Activated CD8-positive, alpha-beta memory T cell treated with anti-CD3 and anti-CD28 coated beads for 36 hours (primary cell): ENCODE data around the gene ZDHHC20. TPM values are rescaled to one million over a fixed set of nuclear protein-coding genes. Genes with fewer than 3 reads are reported as not detected.
"Not testable (repeated sequence)": the region's sequence is repeated elsewhere in the genome, so short reads cannot be mapped to it uniquely, and the experiment has no call there.

Source experiments
- CTCF ChIA-PET: fragments of 350-600 bp; sonication (Branson Sonifier 250); formaldehyde crosslinking; loops from one replicate; lab custom pipeline; 2021; ENCODE audit warnings: antibody characterized with exemption; lab: Charles Lee
- POLR2A ChIA-PET: fragments of 350-600 bp; sonication (Branson Sonifier 250); formaldehyde crosslinking; loops from one replicate; lab custom pipeline; 2021; ENCODE audit warnings: antibody characterized with exemption; lab: Charles Lee
- total RNA-seq, 2 experiments: library from RNA; stranded (reverse); gene quantifications; one replicate each; pipeline ENCODE4 v1.2.3, GENCODE V29; 2021

The ZDHHC20 gene
- total RNA-seq, 2 experiments from 2014 or later, result 53.0 to 59.7 TPM

DNA sequence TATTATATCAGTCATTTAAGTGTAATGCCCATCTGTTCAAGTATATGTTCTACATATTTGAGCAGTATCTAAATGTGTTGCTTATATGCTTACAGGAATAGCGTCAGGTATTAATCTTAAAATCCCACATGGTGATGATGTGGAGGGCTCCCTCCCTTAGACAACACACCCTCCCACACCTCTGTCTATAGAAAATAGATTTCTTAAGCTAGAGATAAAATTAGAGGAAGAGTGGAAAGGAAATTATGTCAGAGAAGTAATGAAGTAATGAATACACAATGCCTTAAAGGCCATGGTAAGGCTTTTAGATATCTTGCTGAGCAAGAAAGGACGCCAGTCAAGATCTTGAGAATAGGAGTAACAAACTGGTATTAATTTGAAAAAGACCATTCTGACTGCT lies 12.4 kb downstream of the ZDHHC20 start:
- POLR2A ChIA-PET, result no interaction called here
- CTCF ChIA-PET, result interaction anchor here (0.5 kb wide), 1 partner anchor 868 kb away, joined by 3 read pairs; no protein-coding TSS in a partner anchor

GRCh38 chr13:21445759-21446158 lies 13.3 kb downstream of the ZDHHC20 start:
- POLR2A ChIA-PET, result no interaction called here
- CTCF ChIA-PET, result no interaction called here

DNA sequence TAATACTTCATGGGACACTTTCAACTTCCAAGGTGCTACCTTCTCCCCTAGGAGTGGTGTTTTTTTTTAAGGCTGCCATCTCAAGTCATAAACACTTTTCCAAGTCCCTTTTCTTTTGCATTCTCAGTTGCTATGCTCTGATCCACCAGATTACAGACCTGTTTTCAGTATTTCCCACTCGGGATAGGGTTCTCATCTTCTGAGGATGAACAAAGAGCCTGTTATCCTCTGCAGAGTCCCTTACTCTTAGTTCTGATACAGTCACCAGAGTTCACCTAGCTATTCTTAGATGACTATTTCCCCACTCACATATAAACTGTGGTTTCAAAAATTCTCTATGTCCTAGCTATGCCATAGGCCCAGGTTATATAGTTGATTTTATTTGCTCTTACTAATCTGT lies 15.9 kb downstream of the ZDHHC20 start:
- ChIA-PET POLR2A (no interaction called here), CTCF (no interaction called here)

DNA sequence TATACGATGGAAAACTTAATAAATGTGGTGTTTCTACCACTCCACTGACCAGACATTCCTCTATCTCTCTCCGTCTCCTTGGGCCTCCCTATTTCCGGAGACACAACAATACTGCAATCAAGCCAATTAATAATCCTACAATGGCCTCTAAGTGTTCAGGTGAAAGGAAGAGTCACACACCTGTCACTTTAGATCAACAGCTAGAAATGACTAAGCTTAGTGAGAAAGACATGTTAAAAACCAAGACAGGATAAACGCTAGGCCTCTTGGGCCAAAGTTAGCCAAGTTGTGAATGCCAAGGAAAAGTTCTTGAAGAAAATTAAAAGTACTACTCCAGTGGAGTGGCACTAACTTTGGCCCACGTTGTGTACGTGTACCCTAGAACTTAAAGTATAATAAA lies 22.5 kb downstream of the ZDHHC20 start:
- POLR2A ChIA-PET, result interaction anchor here (0.5 to 1.5 kb wide), 2 partner anchors 22 to 218 kb away, joined by 4 to 8 read pairs; no protein-coding TSS in a partner anchor
- CTCF ChIA-PET, result no interaction called here

DNA sequence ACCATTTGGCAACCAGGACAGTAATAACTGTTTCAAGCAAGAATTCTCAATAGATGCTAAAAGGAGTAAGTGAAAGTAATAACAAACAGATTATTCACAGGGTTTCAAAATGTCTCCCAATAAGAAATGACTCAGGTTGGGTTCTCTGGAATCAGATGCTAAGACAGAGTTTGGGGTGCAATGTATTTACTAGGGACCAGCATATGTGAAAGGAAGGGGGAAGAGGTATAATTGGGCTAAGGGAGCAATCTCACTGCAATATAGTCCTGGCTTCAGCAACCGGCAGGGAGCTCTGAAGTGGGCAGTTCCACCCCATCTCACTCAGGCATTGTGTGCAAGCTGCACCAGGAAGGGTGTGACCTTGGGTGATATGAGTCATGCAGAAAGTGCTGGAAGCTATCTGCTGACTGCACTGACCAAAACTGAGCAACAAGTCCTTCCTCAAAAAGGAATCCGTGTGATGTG lies 23.4 kb downstream of the ZDHHC20 start:
- ChIA-PET POLR2A (no interaction called here), CTCF (no interaction called here)

GRCh38 chr13:21435231-21435630 lies 23.9 kb downstream of the ZDHHC20 start:
- ChIA-PET CTCF (no interaction called here), POLR2A (no interaction called here)

- ChIA-PET POLR2A (no interaction called here), CTCF (no interaction called here)
These were observed 24.5 kb downstream of the ZDHHC20 start for GRCh38 chr13:21434588-21434987.

DNA sequence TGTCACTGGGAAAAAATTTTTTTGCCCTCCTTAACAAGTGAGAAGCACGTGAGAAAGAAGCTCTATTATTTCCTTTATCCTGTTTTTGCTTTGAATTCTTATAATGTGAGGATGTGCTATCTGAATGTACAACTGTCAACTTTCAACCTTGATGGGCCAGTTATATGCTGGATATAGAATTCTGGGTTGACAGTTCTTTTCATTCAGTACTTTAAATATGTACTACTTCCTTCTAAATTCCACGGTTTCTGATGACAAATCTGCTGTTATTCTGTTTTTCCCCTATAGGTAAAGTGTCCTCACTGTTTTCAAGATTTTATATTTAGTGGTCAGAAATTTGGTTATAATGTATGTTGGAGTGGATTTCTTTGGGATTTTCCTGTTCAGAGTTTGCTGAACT lies 29.9 kb downstream of the ZDHHC20 start:
- POLR2A ChIA-PET, result no interaction called here
- CTCF ChIA-PET, result no interaction called here

- ChIA-PET CTCF (no interaction called here), POLR2A (no interaction called here)
These were observed 31.4 kb downstream of the ZDHHC20 start for GRCh38 chr13:21427741-21428140.

DNA sequence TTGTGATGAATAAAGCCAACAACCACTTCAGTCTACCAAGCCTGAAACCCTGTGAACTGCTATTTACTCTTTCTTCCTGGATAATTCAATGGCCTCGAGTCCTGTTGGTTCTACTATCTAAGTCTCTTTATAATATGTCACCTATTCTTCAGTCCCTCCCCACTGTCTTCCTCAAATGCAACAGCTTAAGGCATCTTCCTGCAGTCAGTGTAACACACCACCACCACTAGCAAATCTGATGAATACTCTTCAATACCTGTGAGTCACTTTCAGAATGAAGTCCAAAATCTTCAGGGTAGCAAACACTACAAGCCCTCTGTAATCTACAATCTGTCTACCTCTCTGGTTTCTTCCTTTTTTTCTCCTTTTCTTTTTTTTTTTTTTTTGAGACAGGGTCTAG lies 32.9 kb downstream of the ZDHHC20 start:
- ChIA-PET POLR2A (no interaction called here), CTCF (no interaction called here)

- POLR2A ChIA-PET, result no interaction called here
These were observed 38.4 kb downstream of the ZDHHC20 start for GRCh38 chr13:21420706-21421105.

DNA sequence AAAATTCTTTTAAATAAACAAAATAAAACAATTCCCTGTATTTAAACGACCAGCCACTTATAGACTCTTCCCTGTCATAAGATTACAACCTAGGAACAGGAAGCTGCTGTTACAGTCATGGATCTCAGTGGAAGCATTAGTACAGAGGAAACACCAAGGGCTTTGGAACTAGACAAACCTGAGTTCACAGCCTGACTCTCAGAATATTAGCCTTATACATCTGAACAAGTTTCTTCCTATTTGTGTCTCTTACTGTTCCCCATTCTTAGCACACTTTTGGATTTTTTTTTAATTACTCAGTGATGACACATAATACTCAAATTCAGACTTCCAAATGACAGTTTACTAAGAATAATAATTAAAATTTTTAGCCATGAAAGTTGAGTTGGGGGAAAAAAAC lies 46.1 kb downstream of the ZDHHC20 start:
- POLR2A ChIA-PET, result no interaction called here

More at GRCh38 chr13:21420706-21421105, 38.4 kb downstream of the ZDHHC20 start:
- CTCF ChIA-PET, result no interaction called here

GRCh38 chr13:21410453-21410852 lies 48.6 kb downstream of the ZDHHC20 start:
- POLR2A ChIA-PET, CTCF ChIA-PET: not testable (repeated sequence)

More for the DNA sequence above, 46.1 kb downstream of the ZDHHC20 start:
- CTCF ChIA-PET, result no interaction called here

GRCh38 chr13:21405309-21405708 lies 53.8 kb downstream of the ZDHHC20 start:
- ChIA-PET POLR2A (no interaction called here), CTCF (no interaction called here)

DNA sequence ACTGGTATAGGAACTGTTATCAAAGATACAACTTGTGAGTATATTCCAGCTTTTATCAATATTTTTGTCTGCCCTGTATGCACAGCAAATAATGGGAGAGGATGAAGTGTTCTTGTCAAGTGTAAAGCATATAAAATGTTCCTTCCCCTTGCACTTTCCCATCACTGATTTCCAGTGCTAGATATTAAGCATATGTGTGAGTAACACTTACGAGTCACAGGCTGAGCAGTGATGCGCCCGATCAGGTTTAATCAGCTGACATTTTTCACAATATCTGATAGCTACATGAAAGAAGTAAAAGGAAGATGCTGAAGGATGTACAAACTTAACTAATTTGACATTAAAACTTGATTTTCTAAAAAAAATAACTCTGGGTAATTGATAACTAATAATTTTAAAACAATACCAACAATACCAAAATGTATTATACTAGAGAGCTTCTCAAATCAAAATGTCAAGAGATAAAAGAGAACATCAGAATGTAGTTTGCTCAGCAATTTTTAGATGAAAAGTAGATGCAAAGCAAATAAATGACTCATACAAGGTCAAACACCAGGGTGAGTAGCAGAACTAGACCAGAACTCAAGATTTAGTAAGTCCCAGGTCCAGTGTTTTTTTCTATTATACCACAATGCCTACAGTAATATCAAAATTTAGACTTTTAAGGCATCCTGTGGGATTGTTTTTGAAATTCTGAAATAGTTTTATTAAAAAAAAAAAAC lies 56.4 kb downstream of the ZDHHC20 start:
- CTCF ChIA-PET, result interaction anchor here (1.2 kb wide), 1 partner anchor 75 kb away, joined by 3 read pairs; no protein-coding TSS in a partner anchor
- POLR2A ChIA-PET, result no interaction called here

DNA sequence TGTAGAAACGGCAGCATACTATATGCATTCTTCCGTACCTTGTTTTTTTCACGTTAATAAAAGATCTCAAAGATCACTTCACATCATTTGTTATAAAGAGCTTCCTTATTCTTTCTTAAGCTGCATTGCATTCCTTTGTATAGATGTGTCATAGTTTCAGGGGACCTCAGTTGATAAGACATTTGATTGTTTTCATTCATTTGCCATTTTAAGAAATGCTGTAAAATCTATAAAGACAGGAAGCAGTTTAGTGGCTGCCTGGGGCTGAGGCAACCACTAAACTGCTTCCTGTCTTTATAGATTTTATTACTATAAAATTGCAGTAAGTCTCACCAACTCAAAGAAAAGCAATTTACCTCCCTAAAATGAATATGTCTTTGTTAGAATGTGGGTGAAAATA lies 59.4 kb downstream of the ZDHHC20 start:
- ChIA-PET POLR2A (no interaction called here), CTCF (no interaction called here)

GRCh38 chr13:21395953-21396352 lies 63.1 kb downstream of the ZDHHC20 start:
- ChIA-PET CTCF (interaction anchor here (0.7 kb wide), 1 partner anchor 38 kb away, joined by 3 read pairs; no protein-coding TSS in a partner anchor), POLR2A (no interaction called here)

DNA sequence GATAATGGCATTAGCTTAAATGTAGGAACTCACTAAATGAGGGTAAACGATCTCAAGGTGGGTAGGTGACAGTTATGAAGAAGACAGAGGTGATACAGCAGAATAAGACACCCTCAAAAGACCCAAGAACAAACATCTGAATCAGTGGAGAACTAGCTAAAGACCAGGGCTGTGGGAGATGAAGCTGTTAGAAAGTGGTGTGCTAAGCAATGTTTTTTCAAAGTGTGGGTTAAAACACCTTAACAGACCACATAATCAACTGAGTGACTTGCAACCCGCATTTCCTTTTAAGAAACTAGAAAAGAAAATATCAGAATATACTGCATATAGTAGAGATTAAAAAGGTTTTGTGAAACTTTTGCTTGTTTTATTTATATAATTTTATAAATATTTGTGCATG lies 70.0 kb downstream of the ZDHHC20 start:
- CTCF ChIA-PET, result interaction anchor here (0.8 kb wide), 1 partner anchor 90 kb away, joined by 4 read pairs; no protein-coding TSS in a partner anchor
- POLR2A ChIA-PET, result no interaction called here

GRCh38 chr13:21385710-21386109 lies 73.4 kb downstream of the ZDHHC20 start:
- POLR2A ChIA-PET, result no interaction called here

GRCh38 chr13:21383090-21383489 lies 76.0 kb downstream of the ZDHHC20 start:
- CTCF ChIA-PET, result no interaction called here

More at GRCh38 chr13:21385710-21386109, 73.4 kb downstream of the ZDHHC20 start:
- CTCF ChIA-PET, result no interaction called here

More at GRCh38 chr13:21383090-21383489, 76.0 kb downstream of the ZDHHC20 start:
- POLR2A ChIA-PET, result no interaction called here
